HCT116 (cell line): ENCODE measurements around the gene PAQR4. TPM values are rescaled to one million over a fixed set of nuclear protein-coding genes. Genes with fewer than 3 reads are reported as not detected.

Experiments
- ATAC-seq: fragments of 200-7000 bp; cut with Tn5 transposase; 2 replicates; pipeline ENCODE4 v1.9.1; 2020; ENCODE audit warnings: mild to moderate bottlenecking, moderate library complexity
- BruUV-seq: library from RNA; stranded (reverse); fragments of 400-500 nt; replicated peaks from 2 replicates; lab custom pipeline; 2021; lab: Mats Ljungman, UMichigan
- CTCF ChIA-PET: fragments of 300-600 bp; sonication (Branson Sonifier 250); formaldehyde crosslinking; loops from one replicate; lab custom pipeline; 2021; ENCODE audit warnings: antibody characterized with exemption; lab: Charles Lee
- POLR2A ChIA-PET: fragments of 300-600, 350-600 bp; sonication (Branson Sonifier 250); formaldehyde crosslinking; loops from one replicate; lab custom pipeline; 2021; ENCODE audit warnings: antibody characterized with exemption; lab: Charles Lee
- RAD21 ChIA-PET, 2 experiments: fragments of 300-600 bp; sonication (Branson Sonifier 250); formaldehyde crosslinking; loops; one replicate each; lab custom pipeline; 2023; ENCODE audit warnings: low total read pairs in 2 of 2; ENCODE audit not compliant: uncharacterized antibody in 2 of 2, unreplicated experiment in 2 of 2, low non-redundant PET in 1 of 2; lab: Charles Lee
- DNase-seq: peaks from one replicate; pipeline ENCODE4 v3.0.0-alpha.2; 2010; ENCODE audit warnings: low read depth, low spot score
- H2AFZ ChIP-seq: fragments of 200-600 bp; shearing (Covaris generic), sonication (generic); 2 replicates; pipeline ENCODE4 v1.6.1; 2017; ENCODE audit warnings: low read depth, mixed run types, mixed read lengths, antibody characterized with exemption, low read length; ENCODE audit not compliant: poor library complexity, severe bottlenecking
- H3K27ac ChIP-seq: 2 replicates; pipeline ENCODE4 v1.5.1; 2012; ENCODE audit warnings: low read depth, low read length
- H3K27me3 ChIP-seq: fragments of 200-600 bp; sonication (generic); 2 replicates; pipeline ENCODE4 v1.6.1; 2016; ENCODE audit warnings: mixed run types, low read length, mixed read lengths; ENCODE audit not compliant: insufficient read depth
- H3K36me3 ChIP-seq, 2 experiments: fragments of 200-500 bp in 1 of 2; fragments of 200-600 bp in 1 of 2; sonication (Bioruptor generic) in 1 of 2; sonication (generic) in 1 of 2; 2 replicates each; pipeline versions ENCODE4 v1.5.1 to v1.6.1; 2014 to 2016; ENCODE audit warnings: low read length in 2 of 2, inconsistent platforms in 1 of 2, mixed read lengths in 1 of 2, mixed run types in 1 of 2; ENCODE audit not compliant: insufficient read depth in 2 of 2, control insufficient read depth in 1 of 2
- H3K4me1 ChIP-seq, 2 experiments: fragments of 200-600 bp in 1 of 2; sonication (generic) in 1 of 2; 2 replicates each; pipeline versions ENCODE4 v1.5.1 to v1.6.1; 2012 to 2017; ENCODE audit warnings: low read length in 2 of 2, inconsistent platforms in 1 of 2, mild to moderate bottlenecking in 1 of 2, mixed read lengths in 1 of 2, mixed run types in 1 of 2, moderate library complexity in 1 of 2; ENCODE audit not compliant: insufficient read depth in 2 of 2, control insufficient read depth in 1 of 2
- H3K4me2 ChIP-seq: fragments of 200-600 bp; sonication (generic); 2 replicates; pipeline ENCODE4 v1.6.1; 2017; ENCODE audit warnings: mixed run types, low read length, mixed read lengths
- H3K4me3 ChIP-seq, 2 experiments: fragments of 200-600 bp in 1 of 2; sonication (generic) in 1 of 2; replicated peaks in 1 of 2; 2 replicates each; pipeline ENCODE4 v1.5.1; 2011 to 2016; ENCODE audit warnings: low read length in 2 of 2, control low read depth in 1 of 2, low read depth in 1 of 2, mild to moderate bottlenecking in 1 of 2, mixed read lengths in 1 of 2, mixed run types in 1 of 2
- H3K79me2 ChIP-seq: fragments of 200-600 bp; sonication (generic); 2 replicates; pipeline ENCODE4 v1.6.1; 2017; ENCODE audit warnings: mild to moderate bottlenecking, mixed run types, low read length, moderate library complexity, mixed read lengths; ENCODE audit not compliant: insufficient read depth
- H3K9ac ChIP-seq: fragments of 200-600 bp; sonication (generic); 2 replicates; pipeline ENCODE4 v1.6.1; 2016; ENCODE audit warnings: low read length, mixed read lengths
- H3K9me2 ChIP-seq: fragments of 200-600 bp; sonication (generic), shearing (Covaris generic); 2 replicates; pipeline ENCODE4 v1.6.1; 2017; ENCODE audit warnings: mixed run types, mild to moderate bottlenecking, moderate library complexity; ENCODE audit not compliant: insufficient read depth
- H3K9me3 ChIP-seq, 2 experiments: fragments of 200-500 bp in 1 of 2; fragments of 200-600 bp in 1 of 2; sonication (Bioruptor generic) in 1 of 2; sonication (generic) in 1 of 2; 2 replicates each; pipeline ENCODE4 v1.6.1; 2014 to 2017; ENCODE audit warnings: low read length in 2 of 2, mixed read lengths in 2 of 2, inconsistent platforms in 1 of 2, low read depth in 1 of 2, mild to moderate bottlenecking in 1 of 2, mixed run types in 1 of 2, moderate library complexity in 1 of 2; ENCODE audit not compliant: control insufficient read depth in 1 of 2, insufficient read depth in 1 of 2
- H4K20me1 ChIP-seq: fragments of 200-600 bp; sonication (generic), shearing (Covaris generic); 2 replicates; pipeline ENCODE4 v1.6.1; 2017; ENCODE audit warnings: mixed run types, mild to moderate bottlenecking, moderate library complexity; ENCODE audit not compliant: insufficient read depth
- EGR1 ChIP-seq: IDR thresholded peaks from 2 replicates; pipeline ENCODE4 v1.6.1; 2012; ENCODE audit warnings: low read depth
- EZH2 ChIP-seq: fragments of 200-600 bp; sonication (generic); IDR thresholded peaks from 2 replicates; pipeline ENCODE4 v1.6.1; 2017; ENCODE audit warnings: antibody characterized with exemption, mixed run types
- EZH2phosphoT487 ChIP-seq: fragments of 200-600 bp; IDR thresholded peaks from 2 replicates; pipeline ENCODE4 v1.6.1; 2018; ENCODE audit warnings: antibody characterized with exemption, borderline replicate concordance
- FOSL1 ChIP-seq: IDR thresholded peaks from 2 replicates; pipeline ENCODE4 v1.6.1; 2012; ENCODE audit warnings: low read depth
- JUND ChIP-seq: IDR thresholded peaks from 2 replicates; pipeline ENCODE4 v1.6.1; 2012
- POLR2AphosphoS5 ChIP-seq: IDR thresholded peaks from 2 replicates; pipeline ENCODE4 v1.6.1; 2011; ENCODE audit warnings: mild to moderate bottlenecking, low read depth, low read length, moderate library complexity
- SP1 ChIP-seq: IDR thresholded peaks from 2 replicates; pipeline ENCODE4 v1.6.1; 2012; ENCODE audit warnings: low read depth
- YY1 ChIP-seq: IDR thresholded peaks from 2 replicates; pipeline ENCODE4 v1.6.1; 2011; ENCODE audit warnings: low read length, low read depth, moderate library complexity, mild to moderate bottlenecking; ENCODE audit not compliant: insufficient replicate concordance; ENCODE audit errors: extremely low read depth
- intact Hi-C: fragments of 100-400 bp; cut with micrococcal nuclease; formaldehyde crosslinking; loops from 2 replicates; pipeline ENCODE4 v1.10.0; 2022
- total RNA-seq: library from RNA; stranded (reverse); gene quantifications from one replicate; pipeline ENCODE4 v1.2.1, GENCODE V29; 2021; ENCODE audit not compliant: unreplicated experiment
- TF ChIP-seq, protein P1 (sequence below): IDR thresholded peaks from 2 replicates; pipeline ENCODE4 v1.6.1; 2012
- TF ChIP-seq, protein P2 (sequence below), 3 experiments: fragments of 200-600 bp in 1 of 3; sonication (generic) in 1 of 3; IDR thresholded peaks in 2 of 3; conservative IDR thresholded peaks in 1 of 3; 2 replicates each; pipeline ENCODE4 v1.5.1; 2012 to 2017; ENCODE audit warnings: low read depth in 2 of 3, low read length in 2 of 3, antibody characterized with exemption in 1 of 3, borderline replicate concordance in 1 of 3, control low read depth in 1 of 3, mild to moderate bottlenecking in 1 of 3, mixed read lengths in 1 of 3, mixed run types in 1 of 3, moderate library complexity in 1 of 3; ENCODE audit not compliant: insufficient read depth in 1 of 3
- TF ChIP-seq, protein P3 (sequence below): IDR thresholded peaks from 2 replicates; pipeline ENCODE4 v1.6.1; 2012; ENCODE audit warnings: low read depth
- TF ChIP-seq, protein P4 (sequence below): IDR thresholded peaks from 2 replicates; pipeline ENCODE4 v1.6.1; 2011; ENCODE audit warnings: mild to moderate bottlenecking, low read length, moderate library complexity; ENCODE audit not compliant: insufficient replicate concordance; ENCODE audit errors: extremely low read depth

Gene PAQR4
- total RNA-seq, 1 experiment from 2014 or later = 45.6 TPM

DNA sequence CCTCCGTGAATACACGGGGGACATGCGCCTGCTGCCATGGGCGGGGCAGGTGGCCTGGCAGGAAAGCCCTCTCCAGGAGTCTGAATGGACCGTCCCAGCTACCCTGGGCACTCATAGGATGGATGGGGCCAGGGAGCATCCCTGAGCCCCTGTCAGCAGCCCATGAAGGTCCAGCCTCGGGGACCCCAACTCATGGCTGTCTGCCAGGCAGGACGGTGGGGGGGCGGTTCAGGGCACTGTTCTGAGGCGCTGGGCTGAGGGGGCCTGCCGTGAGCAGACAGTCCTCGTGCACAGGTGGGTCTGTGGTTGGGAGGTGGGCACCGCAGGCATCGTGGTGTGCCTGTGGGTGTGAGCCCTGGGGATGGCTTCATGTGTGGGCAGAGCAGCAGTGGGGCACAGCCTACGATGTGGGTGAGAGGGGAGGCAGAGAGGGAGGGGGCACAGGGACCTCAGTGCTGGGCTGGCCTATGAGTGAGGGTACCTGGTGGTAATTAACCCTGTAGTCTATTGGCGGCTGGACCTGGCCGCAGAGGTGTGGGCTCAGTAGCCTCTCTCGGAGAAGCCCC, 17.6 kb downstream of the PAQR4 start:
- Histone ChIP-seq H3K27me3 (no peaks in the 10 kb centered on the region), H3K9me2 (no peaks in the 10 kb centered on the region), H3K79me2 (no peaks in the 10 kb centered on the region), H3K4me1 (peaks cover 22 to 46% of the 10 kb centered on the region in 2 experiments), H3K4me2 (no peak overlapping the region), H3K9me3 (no peaks in the 10 kb centered on the region), H3K4me3 (no peak overlapping the region), H3K9ac (no peak overlapping the region), H4K20me1 (no peaks in the 10 kb centered on the region), H3K27ac (no peak overlapping the region), H2AFZ (no peak overlapping the region), H3K36me3 (no peaks in the 10 kb centered on the region)
- no peak for ATAC-seq
- CTCF ChIA-PET = no interaction called here
- no TSS peak for BruUV-seq
- POLR2A ChIA-PET = interaction anchor here (1.5 kb wide), 1 partner anchor 33 kb away, joined by 3 read pairs; the partner anchor contains the start of gene TNFRSF12A
- no peak for TF ChIP-seq EZH2
- no peak for TF ChIP-seq EGR1
- intact Hi-C loops = no loop called here
- RAD21 ChIA-PET = no interaction called here
- no peak for DNase-seq

DNA sequence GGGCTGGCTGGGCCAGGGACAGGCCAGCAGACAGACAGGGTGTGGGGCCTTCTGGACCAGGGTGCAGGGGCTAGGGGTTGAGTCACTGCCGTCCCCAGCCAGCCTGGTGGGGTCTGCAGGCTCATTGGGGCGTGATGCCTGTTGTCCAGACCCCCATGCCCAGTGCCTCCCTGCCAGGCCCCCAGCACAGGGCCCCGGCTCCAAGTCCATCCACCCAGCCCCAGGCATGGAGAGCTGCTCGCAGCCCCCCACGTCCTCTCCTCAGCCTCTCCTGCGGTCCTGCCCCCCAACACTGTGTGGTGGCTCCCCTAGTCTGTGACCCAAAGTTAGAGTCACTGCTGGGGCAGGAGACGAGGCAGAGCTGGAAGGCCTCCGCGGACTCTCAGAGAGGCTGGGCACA, 18.1 kb downstream of the PAQR4 start:
- H3K36me3 ChIP-seq = no peaks in the 10 kb centered on the region
- H3K9ac ChIP-seq = no peak overlapping the region
- H3K27ac ChIP-seq = no peak overlapping the region
- H3K9me2 ChIP-seq = no peaks in the 10 kb centered on the region
- peaks cover 20 to 41% of the 10 kb centered on the region in 2 experiments for H3K4me1 ChIP-seq
- H3K4me2 ChIP-seq = no peak overlapping the region
- ChIA-PET CTCF (no interaction called here), RAD21 (no interaction called here), POLR2A (no interaction called here)
- H4K20me1 ChIP-seq = no peaks in the 10 kb centered on the region
- intact Hi-C loops = no loop called here
- DNase-seq (no peak), ATAC-seq (no peak)
- H2AFZ ChIP-seq = no peak overlapping the region
- H3K4me3 ChIP-seq = no peak overlapping the region
- BruUV-seq = no TSS peak
- no peaks in the 10 kb centered on the region for H3K27me3 ChIP-seq
- H3K9me3 ChIP-seq = no peaks in the 10 kb centered on the region
- H3K79me2 ChIP-seq = no peaks in the 10 kb centered on the region
- no peak for TF ChIP-seq JUND
- TF ChIP-seq POLR2AphosphoS5 = no peak
- no peak for TF ChIP-seq YY1
- TF ChIP-seq, protein P1, sequence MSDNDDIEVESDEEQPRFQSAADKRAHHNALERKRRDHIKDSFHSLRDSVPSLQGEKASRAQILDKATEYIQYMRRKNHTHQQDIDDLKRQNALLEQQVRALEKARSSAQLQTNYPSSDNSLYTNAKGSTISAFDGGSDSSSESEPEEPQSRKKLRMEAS = no peak
- TF ChIP-seq SP1 = no peak
- TF ChIP-seq, protein P2, sequence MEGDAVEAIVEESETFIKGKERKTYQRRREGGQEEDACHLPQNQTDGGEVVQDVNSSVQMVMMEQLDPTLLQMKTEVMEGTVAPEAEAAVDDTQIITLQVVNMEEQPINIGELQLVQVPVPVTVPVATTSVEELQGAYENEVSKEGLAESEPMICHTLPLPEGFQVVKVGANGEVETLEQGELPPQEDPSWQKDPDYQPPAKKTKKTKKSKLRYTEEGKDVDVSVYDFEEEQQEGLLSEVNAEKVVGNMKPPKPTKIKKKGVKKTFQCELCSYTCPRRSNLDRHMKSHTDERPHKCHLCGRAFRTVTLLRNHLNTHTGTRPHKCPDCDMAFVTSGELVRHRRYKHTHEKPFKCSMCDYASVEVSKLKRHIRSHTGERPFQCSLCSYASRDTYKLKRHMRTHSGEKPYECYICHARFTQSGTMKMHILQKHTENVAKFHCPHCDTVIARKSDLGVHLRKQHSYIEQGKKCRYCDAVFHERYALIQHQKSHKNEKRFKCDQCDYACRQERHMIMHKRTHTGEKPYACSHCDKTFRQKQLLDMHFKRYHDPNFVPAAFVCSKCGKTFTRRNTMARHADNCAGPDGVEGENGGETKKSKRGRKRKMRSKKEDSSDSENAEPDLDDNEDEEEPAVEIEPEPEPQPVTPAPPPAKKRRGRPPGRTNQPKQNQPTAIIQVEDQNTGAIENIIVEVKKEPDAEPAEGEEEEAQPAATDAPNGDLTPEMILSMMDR (IDR thresholded peaks at IDR 0.05 in 2 of 3, conservative IDR thresholded peaks at IDR 0.05 in 1 of 3; ENCODE audit: borderline replicate concordance in 1 of 3, insufficient read depth in 1 of 3, low read depth in 2 of 3, low read length in 2 of 3) = no peak
- no peak for TF ChIP-seq EZH2
- no peak for TF ChIP-seq EZH2phosphoT487
- TF ChIP-seq, protein P3, sequence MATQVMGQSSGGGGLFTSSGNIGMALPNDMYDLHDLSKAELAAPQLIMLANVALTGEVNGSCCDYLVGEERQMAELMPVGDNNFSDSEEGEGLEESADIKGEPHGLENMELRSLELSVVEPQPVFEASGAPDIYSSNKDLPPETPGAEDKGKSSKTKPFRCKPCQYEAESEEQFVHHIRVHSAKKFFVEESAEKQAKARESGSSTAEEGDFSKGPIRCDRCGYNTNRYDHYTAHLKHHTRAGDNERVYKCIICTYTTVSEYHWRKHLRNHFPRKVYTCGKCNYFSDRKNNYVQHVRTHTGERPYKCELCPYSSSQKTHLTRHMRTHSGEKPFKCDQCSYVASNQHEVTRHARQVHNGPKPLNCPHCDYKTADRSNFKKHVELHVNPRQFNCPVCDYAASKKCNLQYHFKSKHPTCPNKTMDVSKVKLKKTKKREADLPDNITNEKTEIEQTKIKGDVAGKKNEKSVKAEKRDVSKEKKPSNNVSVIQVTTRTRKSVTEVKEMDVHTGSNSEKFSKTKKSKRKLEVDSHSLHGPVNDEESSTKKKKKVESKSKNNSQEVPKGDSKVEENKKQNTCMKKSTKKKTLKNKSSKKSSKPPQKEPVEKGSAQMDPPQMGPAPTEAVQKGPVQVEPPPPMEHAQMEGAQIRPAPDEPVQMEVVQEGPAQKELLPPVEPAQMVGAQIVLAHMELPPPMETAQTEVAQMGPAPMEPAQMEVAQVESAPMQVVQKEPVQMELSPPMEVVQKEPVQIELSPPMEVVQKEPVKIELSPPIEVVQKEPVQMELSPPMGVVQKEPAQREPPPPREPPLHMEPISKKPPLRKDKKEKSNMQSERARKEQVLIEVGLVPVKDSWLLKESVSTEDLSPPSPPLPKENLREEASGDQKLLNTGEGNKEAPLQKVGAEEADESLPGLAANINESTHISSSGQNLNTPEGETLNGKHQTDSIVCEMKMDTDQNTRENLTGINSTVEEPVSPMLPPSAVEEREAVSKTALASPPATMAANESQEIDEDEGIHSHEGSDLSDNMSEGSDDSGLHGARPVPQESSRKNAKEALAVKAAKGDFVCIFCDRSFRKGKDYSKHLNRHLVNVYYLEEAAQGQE = no peak
- TF ChIP-seq, protein P4, sequence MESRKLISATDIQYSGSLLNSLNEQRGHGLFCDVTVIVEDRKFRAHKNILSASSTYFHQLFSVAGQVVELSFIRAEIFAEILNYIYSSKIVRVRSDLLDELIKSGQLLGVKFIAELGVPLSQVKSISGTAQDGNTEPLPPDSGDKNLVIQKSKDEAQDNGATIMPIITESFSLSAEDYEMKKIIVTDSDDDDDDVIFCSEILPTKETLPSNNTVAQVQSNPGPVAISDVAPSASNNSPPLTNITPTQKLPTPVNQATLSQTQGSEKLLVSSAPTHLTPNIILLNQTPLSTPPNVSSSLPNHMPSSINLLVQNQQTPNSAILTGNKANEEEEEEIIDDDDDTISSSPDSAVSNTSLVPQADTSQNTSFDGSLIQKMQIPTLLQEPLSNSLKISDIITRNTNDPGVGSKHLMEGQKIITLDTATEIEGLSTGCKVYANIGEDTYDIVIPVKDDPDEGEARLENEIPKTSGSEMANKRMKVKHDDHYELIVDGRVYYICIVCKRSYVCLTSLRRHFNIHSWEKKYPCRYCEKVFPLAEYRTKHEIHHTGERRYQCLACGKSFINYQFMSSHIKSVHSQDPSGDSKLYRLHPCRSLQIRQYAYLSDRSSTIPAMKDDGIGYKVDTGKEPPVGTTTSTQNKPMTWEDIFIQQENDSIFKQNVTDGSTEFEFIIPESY = no peak
- no peak for TF ChIP-seq FOSL1
